Stimulated activated CD8-positive, alpha-beta memory T cell treated with anti-CD3 and anti-CD28 coated beads, Interleukin-15, amount 100 ng/mL, for 24 hours (primary cell): Measurements from ENCODE around the gene CYP2W1.
"Not testable (repeated sequence)": the region's sequence is repeated elsewhere in the genome, so short reads cannot be mapped to it uniquely, and the experiment has no call there.

Source experiments
- DNase-seq: peaks from one replicate; pipeline ENCODE4 v3.0.0-alpha.2; 2020; ENCODE audit warnings: low read depth

CYP2W1 gene, protein sequence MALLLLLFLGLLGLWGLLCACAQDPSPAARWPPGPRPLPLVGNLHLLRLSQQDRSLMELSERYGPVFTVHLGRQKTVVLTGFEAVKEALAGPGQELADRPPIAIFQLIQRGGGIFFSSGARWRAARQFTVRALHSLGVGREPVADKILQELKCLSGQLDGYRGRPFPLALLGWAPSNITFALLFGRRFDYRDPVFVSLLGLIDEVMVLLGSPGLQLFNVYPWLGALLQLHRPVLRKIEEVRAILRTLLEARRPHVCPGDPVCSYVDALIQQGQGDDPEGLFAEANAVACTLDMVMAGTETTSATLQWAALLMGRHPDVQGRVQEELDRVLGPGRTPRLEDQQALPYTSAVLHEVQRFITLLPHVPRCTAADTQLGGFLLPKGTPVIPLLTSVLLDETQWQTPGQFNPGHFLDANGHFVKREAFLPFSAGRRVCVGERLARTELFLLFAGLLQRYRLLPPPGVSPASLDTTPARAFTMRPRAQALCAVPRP

DNA sequence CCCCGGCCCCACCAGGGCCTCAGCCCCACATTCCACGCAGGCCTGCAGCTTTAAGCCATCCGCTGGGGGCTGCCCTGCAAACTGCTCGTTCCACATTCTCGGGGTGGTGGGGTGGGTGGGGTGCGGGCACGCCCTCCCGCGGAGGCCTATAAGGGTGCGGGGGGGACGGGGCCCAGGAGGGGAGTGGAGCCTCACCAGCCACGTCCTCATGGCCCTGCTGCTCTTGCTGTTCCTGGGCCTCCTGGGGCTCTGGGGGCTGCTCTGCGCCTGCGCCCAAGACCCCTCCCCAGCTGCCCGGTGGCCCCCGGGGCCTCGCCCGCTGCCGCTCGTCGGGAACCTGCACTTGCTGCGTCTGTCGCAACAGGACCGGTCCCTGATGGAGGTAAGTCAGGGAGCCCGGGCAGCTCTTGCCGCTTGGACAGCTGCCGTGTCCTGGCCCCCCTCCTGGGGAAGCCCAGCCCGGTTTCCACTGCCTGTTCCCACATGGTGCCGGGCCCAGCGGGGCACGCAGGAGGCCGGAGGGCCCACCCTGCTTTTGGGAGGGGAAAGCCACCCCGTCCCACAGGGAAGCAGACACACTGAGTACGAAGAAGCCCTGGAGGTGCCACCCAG lies at the start of gene CYP2W1:
Gene CYP2W1 (plus strand): TSS at position 178 of the 612 bp plus-strand sequence. CDS start 31 bp downstream, at position 209.
- no peak for DNase-seq

DNA sequence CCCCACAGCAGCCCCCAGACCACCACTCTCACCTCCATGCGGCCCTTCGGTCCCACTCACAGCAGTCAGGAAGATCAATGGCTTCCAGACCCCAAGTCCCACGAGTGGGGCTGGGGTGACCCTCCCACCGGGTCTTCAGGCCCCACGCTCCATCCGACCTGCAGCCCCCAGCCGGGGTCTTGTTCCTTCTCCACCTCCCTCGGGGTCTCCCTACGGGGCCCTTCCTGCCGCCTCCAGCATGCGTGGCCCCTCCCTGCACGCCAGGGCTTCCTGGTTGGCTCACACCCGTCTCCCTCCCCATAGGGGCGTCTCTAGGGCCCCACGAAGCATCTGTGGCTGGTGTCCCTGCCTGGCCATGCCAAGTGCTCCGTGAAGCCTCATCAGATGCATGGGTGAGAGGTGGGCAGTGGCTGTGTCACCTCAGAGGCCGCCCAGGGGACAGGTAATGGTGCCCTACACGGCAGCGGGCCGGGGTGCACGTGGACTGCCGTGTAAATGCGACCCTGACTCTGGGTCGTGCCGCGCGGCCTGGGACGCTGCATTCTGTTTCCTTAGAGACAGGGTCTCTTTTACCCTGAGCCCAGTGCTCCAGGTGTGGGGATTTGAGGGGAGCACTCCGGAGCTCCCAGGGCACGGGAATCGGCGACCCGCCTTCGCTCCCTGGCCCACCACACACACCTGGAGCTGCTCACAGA lies 48.4 kb upstream of the CYP2W1 start:
- no peak for DNase-seq

DNA sequence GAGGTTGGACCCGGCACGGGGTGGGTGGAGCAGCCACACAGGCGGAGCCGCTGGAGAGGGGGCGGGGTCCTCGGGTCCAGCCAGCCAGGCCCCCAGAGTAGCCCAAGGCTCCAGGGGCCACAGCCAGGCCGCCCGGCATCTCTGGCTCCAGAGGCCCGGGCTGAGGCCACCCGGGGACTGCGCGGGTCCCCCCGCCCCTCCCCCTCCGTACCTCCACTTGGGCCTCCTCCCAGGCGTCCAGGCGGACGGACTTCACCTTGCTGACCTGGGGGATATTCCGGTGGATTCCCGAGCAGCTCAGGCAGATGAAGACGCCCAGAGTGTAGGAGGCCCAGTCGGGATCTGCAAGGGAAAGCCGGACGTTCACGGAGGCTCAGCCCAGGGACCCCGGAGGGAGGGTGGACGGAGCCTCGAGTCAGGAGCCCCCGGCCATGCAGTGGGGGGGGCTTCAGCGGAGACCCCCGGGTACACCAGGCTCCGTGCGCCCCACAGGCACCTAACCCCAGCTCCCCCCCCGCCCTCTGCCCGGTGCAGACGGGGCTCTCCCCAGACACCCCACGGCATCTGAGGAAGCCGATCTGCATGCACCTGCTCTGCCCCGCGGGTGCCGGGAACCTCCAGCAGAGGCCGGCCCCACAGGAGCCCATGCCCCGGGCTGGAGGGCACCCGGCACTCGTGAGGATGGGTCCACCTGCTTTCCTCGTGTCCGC lies 47.7 kb upstream of the CYP2W1 start:
- DNase-seq: no peak

DNA sequence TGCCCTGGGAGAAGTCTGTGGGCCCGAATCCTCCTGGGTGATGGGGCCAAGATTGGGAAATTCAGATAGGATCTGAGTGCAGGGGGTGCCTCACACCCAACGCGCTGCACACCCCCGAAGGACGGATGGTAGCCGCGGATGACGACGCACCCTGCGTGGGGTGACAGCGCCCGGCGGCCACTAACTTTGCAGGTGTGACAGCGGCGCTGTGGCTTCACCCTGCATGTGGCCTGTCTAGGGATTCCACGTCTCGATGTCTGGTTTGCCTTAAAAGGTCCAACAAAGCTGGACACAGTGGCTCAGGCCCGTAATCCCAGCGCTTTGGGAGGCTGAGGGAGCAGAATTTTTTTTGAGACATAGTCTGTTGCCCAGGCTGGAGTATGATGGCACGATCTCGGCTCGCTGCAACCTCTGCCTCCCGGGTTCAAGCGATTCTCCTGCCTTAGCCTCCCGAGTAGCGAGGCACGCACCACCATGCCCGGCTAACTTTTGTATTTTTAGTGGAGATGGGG lies 47.1 kb upstream of the CYP2W1 start:
- DNase-seq: no peak

DNA sequence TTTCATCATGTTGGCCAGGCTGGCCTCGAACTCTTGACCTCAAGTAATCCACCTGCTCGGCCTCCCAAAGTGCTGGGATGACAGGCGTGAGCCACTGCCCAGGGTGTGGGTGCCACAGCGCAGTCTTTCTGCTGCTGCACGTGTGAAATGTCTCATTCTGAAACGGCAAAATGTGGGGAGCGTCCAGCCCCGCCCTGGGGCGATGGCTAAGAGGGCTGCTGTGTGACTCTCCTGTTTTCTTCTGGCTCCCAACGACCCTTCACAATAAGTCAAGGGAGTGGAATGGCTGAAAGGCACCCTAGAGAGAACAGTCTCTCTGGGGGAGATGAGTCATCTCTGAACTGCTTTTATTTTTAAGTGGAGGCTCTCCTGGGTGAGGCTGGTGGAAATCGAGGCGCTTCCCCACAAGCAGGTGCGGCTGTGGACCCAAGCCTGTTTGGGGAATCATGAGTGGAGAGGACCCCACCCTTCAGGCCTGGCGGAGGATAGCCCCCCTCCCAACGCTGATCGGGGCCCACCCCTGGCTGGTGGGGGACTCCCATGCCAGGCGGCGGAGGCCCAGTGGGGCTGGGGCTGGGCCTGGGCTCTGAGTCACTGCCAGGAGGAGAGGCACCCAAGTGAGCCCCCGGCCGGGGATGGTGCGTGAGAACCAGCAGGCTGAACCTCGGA lies 46.5 kb upstream of the CYP2W1 start:
- no peak for DNase-seq

DNA sequence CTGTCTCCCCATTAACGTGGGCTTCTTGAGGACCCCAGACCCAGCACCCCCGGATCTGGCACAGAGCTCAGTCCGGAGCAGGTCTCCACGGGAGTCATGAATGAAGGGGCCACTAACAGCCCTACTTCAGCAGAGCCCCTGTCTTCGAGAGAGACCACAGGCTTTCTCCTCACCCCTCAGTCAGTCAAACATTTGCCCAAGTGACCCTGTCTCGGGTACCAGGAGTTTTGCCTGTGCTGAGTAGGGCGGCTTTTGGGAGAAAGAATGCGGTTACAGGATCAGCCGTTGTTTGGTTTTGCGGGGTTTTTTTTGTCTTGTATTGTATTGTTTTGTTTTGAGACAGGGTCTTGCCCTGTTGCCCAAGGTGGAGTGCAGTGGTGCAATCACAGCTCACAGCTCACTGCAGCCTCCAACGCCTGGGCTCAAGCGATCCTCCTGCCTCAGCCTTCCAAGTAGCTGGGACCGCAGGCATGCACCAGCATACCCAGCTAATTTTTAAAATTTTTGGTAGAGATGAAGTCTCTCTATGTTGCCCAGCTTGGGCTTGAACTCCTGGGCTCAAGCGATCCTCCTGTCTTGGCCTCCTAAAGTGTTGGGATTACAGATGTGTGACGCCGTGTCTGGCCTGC lies 45.0 kb upstream of the CYP2W1 start:
- no peak for DNase-seq

DNA sequence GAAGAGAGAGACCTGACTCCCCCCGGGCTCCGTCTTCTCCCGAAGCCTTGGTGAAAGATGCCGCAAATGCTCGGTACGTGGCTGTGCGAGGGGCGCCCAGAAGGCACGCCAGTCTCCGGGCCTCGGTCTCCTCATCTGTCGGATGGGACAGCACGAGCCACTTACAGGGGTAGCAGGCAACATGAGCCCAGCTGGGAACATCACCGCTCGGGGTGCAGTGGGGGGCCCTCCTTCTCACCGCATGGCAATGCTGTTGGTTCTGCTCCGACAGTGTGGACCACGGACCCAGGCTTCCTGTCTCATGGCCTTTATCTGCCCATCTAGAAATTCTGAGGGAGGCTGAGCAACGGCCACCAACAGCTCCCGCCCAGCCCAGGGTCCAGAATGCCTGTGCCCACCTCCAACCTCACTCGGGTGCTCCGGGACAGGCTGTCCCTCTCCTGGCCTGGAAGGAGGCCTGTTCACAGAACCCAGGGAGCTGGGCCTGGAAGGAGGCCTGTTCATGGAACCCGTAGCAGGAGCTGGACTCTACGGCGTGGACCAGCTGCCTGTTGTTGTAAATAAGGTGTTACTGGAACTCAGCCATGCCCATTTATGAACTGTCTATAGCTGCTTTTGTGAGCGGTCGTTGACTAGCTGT lies 44.3 kb upstream of the CYP2W1 start:
- DNase-seq: no peak

DNA sequence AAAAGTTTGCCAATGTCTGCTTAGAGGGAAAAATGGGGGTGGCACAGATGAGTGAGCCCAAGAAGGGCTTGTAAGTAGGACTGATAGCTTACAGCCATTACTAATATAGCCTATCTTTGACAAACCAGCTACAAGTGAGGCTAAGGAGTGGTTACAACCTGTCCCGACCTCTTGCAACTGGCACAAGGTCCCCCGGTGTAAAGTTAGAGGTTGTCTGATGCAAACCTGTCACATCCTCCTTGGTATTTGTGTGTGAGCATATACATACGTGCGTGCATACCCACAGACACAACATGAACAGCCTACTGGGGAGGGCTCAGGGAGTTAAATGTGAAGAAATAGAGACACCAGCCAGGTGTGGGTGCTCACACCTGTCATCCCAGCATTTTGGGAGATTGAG lies 43.1 kb upstream of the CYP2W1 start:
- DNase-seq: no peak

DNA sequence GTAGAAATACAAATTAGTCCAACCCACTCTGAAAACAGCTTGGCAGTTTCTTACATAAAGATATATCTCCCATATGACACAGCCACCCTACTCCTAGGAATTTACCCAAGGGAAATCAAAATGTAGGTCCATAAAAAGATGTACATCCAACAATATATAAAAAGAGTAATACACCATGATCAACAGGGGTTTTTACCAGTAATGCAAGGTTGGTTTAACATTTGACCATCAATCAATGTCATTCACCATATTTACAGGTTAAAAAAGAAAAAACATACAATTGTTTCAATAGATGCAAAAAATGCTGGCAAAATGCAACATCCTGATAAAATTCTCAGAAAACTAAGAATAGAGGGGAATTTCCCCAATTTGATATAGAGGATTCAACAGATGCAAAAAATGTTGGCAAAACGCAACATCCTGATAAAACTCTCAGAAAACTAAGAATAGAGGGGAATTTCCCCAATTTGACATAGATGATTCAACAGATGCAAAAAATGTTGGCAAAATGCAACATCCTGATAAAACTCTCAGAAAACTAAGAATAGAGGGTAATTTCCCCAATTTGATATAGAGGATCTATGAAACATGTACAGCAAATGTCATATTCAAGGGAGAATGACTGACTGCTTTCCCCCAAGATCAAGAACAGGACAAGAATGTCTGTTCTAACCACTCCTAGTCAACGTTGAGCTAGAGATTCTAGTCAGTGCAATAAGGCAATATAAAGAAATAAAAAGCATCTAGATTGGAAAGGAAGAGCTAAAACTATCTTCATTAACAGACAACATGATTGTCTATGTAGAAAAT lies 42.2 kb upstream of the CYP2W1 start:
- no peak for DNase-seq

DNA sequence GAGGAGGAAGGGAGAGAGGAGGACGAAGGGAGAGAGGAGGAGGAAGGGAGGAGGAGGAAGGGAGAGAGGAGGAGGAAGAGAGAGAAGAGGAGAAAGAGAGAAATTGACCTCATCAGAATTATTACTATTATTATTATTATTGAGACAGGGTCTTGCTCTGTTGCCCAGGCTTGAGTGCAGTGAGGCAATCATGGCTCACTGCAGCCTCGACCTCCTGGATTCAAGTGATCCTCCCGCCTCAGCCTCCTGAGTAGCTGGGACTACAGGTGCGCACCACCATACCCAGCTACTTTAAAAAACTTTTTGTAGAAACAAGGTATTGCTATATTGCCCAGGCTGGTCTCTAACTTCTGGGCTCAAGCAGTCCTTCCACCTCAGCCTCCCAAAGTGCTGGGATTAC lies 39.2 kb upstream of the CYP2W1 start:
- DNase-seq: not testable (repeated sequence)

DNA sequence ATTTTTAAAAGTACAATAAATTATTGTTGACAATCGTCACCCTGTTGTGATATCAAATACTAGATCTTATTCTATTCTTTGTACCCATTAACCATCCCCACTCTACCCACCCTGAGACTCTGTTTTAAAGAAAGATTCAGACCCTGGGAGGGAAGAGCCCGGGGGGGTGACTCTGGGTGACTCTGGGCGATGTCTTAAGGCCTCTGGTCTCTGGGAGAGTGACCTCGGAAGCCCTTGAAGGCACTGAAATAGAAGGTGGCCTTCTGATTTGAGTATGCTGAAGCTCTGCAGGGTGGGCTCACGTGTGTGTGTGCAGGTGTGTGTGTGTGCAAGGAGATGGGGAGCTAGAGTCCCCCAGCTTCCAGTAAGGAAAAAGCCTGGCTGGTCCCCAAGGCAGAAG lies 38.2 kb upstream of the CYP2W1 start:
- DNase-seq: no peak

DNA sequence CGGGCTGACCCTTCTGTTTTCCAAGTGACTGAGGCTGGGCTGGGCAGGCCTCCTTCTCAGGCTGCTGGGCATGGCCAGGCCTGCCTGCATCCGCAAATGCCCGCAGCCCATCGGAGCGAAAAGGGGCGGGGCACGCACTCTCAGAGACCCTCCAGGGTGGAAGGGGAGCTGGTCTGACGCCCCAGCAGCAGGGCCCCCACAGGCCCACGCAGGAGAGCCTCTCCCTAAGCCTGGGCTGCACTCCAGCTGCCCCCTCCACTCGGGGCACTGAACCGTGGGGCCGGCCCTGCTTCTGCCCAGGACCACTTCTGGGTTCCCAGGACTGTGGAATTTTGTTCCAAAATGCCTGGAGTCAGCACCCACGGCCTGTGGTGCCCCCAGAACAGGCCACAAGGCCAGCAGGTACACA lies 37.8 kb upstream of the CYP2W1 start:
- no peak for DNase-seq

DNA sequence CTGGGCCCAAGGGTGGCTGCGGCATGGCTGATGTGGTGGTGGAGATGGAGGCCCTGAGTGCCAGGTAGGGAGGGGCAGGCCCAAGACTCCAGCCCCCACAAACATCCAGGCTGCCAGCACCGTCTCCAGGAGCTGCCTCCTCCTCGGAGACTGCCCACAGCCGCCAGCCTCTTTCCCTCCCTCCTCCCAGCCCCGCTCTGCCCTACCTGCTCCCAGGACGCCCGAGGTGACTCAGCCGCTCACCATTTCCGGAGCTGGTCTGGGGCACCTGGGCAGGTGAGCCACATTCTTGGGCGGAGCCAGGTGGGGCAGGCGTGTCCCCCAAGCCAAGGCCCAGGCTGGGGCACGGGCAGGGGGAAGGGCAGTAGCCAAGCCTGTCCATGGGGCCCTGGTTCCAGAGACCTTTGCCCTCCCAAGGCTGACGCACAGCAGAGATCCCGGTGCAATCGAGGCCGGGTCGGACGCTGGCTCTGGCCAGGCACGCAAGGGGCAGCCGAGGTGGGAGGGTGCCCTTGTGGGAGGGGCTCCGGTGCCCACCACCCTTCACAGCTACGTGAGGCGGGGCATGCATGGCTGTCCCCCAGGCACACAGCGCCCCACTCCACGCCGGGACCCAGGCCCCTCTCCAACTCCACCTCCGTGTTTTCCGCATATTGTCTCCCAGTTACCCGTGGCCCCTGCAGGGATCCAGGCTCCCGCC lies 37.3 kb upstream of the CYP2W1 start:
- DNase-seq: no peak

DNA sequence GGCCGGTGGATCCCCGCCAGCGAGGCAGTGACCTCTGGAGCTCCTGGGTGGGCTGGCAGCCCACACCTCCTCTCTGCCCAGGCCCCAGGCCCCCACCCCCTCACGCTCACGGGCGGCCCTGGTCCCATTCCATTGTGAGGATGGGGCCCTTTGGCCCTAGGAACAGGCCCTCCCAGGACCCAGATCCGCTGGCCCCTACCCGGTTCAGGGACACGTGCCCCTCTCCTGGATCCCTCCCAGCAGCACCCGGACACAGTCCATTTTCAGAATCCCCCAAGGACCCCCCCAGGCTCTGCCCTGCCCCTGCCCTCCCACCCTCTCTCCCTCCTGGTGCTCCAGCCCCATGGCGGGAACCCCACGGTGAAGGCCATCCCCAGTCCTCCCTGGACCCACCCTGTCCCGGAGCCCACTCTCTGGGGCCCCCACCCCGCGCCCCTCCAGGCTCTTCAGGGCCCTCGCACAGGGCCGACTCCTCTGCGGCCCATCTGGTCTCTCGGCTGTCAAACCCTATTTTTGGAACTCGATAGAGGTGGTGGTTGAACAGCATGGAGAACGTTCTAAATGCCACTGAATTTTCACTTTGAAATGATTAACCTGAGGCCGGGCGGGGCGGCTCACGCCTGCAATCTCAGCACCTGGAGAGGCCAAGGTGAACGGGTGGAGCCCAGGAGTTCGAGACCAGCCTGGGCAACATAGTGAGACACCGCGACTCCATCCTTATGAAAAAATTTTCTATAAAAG lies 36.6 kb upstream of the CYP2W1 start:
- no peak for DNase-seq

DNA sequence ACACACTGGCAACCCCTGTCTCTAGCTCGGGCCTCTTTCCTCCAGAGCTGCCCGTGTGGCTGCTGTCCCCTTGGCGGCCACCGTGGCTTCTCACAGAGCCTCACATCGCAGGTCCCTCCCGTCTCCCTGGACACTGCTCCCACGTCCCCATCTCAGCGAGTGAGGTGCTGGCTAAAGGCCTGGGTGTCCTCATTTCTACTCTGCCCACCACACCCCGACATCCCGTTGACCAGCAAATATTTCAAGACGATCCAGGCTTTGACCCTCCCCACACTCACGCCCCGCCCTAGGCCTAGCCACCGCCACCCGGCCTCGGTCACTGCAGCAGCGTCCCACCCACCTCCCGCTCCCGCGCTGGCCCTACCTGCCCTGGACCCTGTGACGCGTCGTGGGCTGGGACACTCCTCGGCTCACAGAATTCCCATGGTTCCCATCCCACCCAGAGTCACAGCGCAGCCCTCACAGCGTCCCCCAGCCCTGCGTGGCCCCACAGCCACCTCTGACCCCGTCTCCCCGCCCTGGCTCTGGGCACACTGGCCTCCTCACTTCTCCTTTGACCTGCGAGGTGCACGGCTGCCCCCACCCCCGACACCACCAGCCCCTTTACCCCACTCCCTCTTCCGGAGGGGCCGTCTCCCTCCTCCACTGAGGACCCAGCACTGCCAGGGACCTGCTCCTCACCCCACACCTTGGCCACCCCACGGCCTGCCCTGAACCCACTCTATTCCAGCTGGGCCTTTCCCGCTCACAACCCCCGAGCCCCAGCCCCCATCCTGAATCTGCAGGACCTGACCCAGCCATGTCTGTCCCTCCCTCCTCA lies 35.4 kb upstream of the CYP2W1 start:
- no peak for DNase-seq

DNA sequence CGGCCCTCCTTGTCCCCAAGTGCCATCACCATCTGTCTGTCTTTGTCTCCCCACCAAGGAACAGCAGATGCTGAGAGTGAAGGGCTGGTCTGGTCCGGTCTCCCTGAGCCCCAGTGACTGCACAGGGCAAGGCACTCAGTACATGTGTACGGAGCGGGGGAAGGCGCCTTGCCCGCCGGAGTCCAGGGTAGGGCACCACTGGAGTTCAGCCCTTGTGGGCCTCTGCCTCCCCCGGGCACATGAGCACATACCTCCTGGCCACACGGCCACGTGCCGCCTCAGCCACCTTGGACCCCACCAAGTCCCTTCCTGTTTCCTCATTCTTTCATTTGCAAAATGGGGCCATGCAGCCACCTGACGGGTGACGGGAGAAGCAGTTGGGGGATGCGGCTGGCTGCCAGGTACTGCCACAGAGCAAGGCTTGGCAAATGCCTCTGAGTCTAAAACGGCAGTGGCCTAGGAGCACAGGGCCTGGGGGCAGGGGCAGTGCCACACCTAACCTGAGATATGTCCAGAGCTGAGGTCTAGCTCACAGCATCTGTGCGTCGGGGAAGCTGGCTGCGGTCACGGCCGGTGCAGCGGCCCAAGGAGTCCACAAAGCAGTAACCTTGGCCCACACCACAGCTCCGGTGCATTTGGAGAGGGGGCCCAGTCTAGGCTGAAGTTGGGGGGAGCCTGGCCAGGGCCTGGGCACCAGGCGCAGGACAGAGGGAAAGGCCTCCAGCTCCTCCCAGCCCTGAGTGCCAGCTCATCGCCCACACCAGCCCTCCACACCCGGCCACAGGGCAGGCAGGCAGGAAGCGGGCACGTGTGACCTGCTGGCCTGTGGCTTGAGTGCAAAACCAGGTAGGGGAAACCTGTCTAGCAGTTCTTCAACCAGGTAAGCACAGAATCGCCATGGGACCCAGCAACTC lies 33.7 kb upstream of the CYP2W1 start:
- DNase-seq: no peak
